Stimulated activated CD8-positive, alpha-beta memory T cell treated with anti-CD3 and anti-CD28 coated beads, Interleukin-12 subunit alpha, Interleukin-12 subunit beta, amount 100 ng/mL, for 4 hours (primary cell): ENCODE measurements around the gene MNT.

Experiments used
- DNase-seq: peaks from one replicate; pipeline ENCODE4 v3.0.0-alpha.2; 2020; ENCODE audit warnings: low read depth

MNT gene

GRCh38 chr17:2380950-2381649 lies 19.8 kb downstream of the MNT start:
- DNase-seq: no peak

GRCh38 chr17:2380226-2380922 lies 20.5 kb downstream of the MNT start:
- DNase-seq: no peak

DNA sequence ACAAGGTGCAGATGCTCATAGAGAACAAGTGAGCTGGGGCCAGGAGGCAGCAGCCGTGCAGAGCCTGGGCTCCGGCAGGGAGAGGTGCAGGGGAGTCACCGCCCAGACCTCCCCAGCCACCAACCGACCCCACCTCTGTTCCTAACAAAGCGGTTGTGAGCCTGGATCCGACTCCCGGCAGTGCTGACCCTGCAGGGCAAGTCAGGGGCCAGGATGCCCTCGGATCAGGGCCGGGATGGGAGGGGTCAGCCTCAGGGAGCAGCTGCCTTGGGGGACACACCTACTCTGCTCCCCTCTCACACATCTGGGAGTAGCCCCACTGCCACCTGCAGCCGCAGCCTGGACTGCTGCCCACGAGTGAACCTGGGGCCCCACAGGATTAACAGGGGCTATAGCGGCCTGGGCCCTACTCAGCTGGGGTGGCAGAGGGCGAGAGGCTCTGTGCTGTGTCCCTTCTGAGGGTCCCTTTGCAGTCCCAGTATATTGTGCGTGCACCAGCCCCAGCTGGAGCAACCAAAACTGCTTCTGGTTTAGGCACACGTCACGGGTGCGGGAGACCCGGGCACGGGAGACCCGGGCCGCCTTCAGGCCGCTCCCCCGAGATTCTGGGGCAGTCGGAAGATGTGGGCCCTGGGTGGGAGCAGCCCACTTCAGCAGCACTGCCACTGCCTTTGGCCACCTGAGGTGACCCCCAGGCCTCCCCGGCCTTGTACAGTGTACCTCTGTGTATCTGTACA lies 21.2 kb downstream of the MNT start:
- DNase-seq: no peak

- no peak for DNase-seq
Observed at GRCh38 chr17:2378905-2379304, 22.0 kb downstream of the MNT start.

DNA sequence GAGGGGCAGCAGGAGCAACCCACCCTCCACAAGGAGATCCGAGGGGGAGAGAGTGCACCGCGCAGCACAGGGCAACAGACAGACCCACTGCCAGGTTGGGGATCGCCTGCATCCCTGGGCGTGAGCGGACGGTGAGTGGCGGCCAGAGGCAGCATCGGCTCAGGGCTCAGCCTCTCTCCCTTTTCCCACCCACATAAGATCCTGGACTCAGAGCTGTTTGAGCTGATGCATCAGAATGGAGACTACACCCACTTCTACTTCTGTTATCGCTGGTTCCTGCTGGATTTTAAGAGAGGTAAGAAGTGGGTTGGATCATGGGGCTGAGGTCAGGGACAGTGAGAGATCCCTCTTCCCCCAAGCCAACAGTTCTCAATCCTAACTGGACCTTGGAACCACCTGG lies 23.2 kb downstream of the MNT start:
- no peak for DNase-seq

DNA sequence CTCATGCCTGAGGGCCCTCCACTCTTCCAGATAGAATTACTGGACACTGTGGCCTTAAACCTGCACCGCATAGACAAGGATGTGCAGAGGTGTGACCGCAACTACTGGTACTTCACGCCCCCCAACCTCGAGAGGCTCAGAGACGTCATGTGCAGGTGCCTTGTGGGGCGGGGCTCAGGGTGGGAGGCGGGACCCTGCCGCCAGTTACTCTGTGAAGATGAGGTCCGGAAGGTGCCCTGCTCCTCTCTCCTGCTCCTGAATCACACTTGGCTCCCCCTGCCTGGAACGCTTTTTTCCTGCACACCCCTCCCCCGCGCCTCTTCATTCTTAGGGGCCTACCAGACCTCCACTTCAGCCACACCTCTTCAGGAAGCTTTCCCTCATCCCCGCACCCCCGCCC lies 24.8 kb downstream of the MNT start:
- no peak for DNase-seq

GRCh38 chr17:2375406-2375805 lies 25.5 kb downstream of the MNT start:
- no peak for DNase-seq

DNA sequence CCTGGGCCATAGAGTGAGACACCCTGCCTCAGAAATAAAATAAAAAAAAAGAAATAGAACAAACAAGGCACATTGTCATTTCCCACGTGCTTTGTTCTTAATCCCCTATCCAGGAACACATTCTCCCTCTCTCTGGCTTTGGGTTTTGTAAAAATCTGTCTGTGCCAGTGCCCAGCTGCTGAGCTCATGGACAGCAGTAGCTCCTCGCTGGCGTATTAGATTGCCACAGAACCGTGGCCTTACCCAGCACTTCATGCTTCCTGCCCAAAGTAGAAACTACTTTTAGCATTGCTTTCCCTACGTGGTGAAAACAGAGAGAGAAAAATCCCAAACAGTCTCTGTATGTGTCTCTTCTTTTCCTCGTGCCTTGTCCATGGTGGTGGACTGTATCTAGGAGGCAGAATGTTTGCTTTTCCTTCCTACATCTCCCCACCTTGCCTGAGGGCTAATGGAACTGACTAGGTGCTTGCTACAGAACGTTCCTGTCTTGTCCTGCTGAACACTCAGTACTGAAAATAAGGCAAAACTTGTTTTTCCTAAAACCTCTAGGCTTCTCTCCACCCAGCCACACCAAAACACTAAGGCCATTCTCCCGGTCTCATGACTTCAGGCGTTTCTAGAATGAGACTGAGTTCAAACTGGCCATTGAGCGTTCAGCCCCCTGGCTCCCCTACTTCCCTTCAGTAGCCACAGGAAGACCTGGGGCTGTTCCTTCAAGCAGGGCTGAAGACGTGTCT lies 26.1 kb downstream of the MNT start:
- DNase-seq: no peak

- DNase-seq: no peak
Observed at GRCh38 chr17:2373179-2373578, 27.7 kb downstream of the MNT start.

DNA sequence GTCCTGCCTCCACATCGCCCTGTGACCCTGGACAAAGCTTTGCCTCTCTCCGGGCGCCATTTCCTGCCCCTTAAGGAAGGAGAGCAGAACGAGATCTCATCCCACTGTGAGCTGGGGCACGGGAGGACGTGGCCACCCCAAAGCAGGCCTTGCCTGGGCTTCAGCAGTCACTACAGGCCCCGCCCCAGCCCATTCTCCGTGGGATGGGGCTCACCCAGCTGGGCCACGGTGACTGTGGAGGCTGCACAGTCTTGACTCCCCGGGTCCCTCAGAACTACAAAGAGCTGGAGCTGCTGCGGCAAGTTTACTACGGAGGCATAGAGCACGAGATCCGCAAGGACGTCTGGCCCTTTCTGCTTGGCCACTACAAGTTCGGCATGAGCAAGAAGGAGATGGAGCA lies 28.2 kb downstream of the MNT start:
- no peak for DNase-seq

DNA sequence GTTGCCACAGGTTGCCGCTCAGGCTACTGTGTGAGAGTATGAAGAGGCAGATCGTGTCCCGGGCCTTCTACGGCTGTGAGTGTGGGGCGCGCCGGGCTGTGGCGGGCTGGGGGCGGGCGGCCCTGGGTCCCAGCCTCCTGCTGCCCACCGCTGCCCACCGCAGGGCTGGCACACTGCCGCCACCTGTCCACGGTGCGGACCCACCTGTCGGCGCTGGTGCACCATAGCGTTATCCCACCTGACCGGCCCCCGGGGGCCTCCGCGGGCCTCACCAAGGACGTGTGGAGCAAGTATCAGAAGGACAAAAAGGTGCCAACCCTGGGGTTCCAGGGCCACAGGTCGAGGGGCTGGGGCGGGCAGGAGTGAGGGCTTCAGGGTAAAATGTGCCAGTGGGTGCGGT lies 28.7 kb downstream of the MNT start:
- no peak for DNase-seq

DNA sequence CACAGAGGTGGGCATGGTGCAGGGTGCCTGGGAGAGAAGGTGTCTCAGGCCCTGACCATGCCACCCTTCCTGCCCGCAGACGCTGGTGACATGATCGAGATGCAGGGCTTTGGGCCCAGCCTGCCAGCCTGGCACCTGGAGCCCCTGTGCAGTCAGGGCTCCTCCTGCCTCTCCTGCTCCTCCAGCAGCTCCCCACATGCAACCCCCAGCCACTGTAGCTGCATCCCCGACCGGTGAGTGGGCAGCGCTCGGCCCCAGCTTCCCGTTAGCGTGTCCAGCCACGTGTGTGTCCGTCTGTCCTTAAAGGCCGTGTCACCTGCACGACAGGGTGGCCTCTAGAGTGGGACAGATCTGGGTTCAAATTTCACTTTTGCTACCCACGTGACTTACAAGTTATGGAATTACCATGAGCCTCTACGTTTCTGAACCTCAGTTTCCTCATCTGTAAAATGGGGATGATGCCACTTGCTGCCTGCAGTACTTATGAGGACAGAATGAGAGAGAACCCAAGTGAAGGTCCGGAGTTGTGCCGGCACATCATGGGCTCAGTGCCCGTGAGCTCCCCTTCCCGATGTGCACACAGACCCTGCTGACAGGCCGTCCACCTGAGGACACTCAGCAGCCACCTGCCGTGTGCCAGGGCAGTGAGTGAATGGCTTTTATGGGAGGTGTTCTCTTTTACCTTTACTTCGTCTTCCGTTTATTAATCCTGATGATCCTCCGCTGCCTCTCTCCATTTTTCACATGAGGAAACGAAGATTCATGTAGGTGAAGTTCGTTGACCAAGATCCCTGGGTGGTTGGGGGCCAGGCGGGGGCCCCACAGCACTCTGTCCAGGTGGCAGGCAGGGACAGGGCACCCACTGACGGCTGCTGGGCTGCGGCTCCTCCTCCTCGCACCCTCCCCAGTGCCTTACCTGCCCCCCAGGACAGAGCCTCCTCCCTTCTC lies 29.4 kb downstream of the MNT start:
- DNase-seq: no peak

DNA sequence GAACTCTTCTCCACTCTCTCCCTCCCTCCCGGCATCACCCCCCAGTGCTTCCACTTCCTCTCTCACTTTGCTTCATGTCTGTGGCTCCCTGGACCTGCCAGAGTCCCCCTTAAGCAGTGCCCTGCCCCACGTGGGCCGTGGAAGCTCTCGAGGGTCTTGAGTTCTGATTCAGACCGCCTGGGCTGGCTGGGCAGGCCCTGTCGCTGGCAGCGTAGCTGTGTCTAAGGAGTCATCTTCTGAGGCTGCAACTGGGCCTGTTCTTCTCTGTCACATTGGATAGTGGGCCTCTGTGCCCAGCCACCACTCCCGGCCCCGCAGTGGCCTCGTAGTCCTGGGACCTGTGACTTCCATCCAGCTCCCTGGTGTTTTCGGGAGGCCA lies 30.7 kb downstream of the MNT start:
- no peak for DNase-seq

GRCh38 chr17:2369551-2370210 lies 31.2 kb downstream of the MNT start:
- DNase-seq: no peak

- DNase-seq: no peak
Observed at GRCh38 chr17:2369039-2369438, 31.8 kb downstream of the MNT start.

GRCh38 chr17:2368359-2368758 lies 32.5 kb downstream of the MNT start:
- DNase-seq: no peak

GRCh38 chr17:2366747-2367494 lies 33.9 kb downstream of the MNT start:
- no peak for DNase-seq

- no peak for DNase-seq
Observed at GRCh38 chr17:2365132-2365531, 35.7 kb downstream of the MNT start.

DNA sequence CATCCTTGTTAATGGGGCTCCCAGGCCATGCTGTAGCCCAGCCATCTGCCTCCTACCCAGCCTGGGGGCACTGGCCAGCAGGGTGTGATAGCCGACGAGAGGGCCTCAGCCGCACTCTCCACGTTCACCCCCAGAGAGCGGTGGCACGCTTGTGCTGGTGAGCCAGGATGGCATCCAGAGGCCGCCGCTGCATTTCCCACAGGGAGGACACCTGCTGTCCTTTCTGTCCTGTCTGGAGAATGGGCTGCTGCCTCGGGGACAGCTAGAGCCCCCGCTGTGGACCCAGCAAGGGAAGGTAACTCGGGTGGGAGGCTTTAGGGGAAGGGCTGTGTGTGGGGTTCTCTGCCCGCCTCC lies 36.1 kb downstream of the MNT start:
- no peak for DNase-seq
